Right kidney (tissue), 1 donor: ENCODE measurements around the gene TMEM235.
A peak's percentile ranks its signal among the peaks of the same experiment; 100 is the strongest.
"Not testable (repeated sequence)": the region's sequence is repeated elsewhere in the genome, so short reads cannot be mapped to it uniquely, and the experiment has no call there.

ENCODE experiments used
- DNase-seq: peaks from one replicate; pipeline ENCODE4 v3.0.0-alpha.2; 2016

The TMEM235 gene

GRCh38 chr17:78238823-78239488 is 7.5 kb downstream of the TMEM235 start:
- DNase-seq: no peak

GRCh38 chr17:78239489-78239931 is 8.1 kb downstream of the TMEM235 start:
- DNase-seq: no peak

GRCh38 chr17:78240012-78240655 is 8.7 kb downstream of the TMEM235 start:
- DNase-seq: no peak

GRCh38 chr17:78240839-78241238 is 9.4 kb downstream of the TMEM235 start:
- DNase-seq: no peak

GRCh38 chr17:78241277-78242023 is 10.0 kb downstream of the TMEM235 start:
- no peak for DNase-seq

DNA sequence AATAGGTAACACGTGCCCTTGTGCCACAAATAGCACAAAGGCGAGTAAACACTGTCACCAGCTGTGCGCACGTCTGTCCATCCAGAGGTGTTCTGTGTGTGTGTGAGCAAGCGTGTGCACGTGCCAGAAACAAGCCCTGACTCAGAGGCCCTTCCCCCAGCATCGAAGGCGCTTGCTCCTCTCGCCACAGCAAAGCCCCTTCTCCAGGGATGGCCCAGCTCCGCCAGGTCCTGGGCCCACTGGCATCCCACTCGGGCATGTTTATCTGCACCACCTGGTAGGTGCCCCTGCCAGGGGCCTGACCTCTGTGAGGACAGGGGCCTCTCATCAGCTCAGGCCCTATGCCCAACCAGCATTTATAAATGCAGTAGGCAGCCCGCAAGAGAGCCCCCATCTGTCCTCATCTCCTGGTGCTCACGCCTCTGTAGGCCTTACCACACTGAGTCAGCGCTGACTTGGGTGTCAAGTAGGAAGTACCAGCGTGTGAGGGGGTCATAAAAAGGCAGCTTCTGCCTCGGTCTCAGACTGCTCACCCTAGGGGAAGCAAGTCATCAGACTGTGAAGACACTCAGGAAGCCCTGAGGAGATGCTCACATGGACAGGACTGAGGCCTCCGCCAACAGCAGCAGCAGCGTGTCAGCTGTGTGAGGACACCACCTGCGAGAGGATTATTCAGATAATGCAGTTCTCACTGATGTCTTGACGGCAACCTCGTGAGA is 10.8 kb downstream of the TMEM235 start:
- no peak for DNase-seq

DNA sequence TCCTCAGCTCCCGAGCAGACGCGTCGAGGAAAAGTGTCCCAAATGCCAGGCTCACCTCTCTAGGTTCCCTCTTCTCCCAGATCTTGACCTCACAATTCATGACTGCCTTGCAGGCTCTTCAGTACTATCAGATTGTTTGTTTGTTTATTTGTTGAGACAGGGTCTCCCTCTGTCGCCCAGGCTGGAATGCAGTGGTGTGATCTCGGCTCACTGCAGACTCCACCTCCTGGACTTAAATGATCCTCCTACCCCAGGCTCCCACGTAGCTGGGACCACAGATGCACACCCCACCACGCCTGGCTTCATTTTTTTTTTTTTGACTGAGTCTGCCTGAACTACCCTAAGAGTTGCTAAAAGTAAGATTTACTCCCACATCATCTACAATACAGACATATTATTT is 15.9 kb downstream of the TMEM235 start:
- no peak for DNase-seq

DNA sequence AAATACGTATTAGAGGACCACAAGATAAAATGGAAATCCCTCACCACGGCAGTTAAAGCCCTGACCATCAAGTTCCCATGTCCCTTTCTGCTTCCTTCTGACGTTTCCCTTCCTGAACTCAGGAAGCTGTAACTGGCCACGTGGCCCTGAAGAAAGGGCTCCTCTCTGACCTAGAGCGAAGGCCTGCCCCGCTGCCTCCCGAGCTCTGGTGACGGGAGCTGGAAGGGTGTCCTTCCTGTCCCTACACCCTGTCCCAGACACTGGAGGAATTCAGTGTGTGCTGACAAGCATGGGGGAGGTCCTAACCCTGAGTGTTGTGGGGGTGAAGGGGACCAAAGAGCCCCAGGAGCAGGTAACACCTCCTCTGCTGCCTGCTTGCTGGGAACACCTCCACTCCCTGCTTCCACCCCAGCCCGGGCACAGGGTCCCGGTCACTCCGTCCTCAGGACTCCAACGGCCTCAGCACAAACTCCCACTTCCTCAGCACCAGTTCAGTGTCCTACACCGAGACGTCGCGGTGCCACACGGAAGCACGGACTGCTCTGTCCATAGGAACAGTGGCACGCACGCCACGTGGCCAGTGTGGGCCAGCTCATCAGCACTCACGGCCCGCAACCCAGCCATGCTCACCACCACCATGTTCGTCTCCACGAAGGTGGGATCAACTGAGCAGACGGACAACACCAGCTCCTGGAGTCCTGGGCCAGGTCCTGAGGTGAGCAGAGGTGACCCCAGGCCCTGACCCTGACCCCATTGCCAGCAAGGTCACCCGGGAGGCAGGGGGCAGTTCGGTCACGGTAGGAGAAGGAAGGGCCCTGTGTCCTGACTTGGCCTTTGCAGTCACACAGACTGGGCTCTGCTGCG is 16.9 kb downstream of the TMEM235 start:
- no peak for DNase-seq

DNA sequence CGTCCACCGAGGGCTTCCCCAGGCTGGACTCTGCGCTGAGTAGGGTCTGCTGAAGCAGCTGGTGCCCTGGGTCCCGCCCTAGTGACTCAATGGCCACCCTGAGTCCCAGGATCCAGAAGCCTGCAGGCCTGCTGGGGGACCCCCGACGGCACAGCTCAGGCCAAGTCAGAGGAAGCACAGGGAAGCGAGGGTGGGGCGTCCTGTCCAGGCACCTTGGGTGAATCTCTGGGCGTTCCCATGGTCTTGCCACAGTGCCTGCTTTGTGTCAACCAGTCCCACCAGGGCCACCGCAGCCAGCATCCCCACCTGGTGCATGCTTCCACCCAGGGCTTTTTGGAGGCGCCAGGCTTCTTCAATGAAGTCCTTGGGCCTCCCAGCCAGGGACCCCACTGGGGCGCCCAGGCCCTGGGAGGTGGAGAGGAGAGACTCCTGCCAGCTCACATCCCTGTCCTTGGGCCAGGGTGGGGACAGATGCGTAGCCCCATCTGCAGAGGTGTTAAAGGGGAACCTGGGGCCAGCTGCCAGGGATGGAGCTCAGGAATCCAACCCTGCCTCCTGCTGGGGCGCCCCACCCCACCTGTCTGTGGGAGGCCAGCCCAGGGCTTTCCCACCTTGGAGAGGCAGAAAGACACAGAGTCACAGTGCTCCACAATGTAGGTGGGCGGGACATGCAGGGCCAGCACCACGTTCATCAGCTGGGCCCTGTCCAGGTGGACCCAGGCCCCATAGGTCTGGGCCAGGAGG is 17.8 kb downstream of the TMEM235 start:
- no peak for DNase-seq

DNA sequence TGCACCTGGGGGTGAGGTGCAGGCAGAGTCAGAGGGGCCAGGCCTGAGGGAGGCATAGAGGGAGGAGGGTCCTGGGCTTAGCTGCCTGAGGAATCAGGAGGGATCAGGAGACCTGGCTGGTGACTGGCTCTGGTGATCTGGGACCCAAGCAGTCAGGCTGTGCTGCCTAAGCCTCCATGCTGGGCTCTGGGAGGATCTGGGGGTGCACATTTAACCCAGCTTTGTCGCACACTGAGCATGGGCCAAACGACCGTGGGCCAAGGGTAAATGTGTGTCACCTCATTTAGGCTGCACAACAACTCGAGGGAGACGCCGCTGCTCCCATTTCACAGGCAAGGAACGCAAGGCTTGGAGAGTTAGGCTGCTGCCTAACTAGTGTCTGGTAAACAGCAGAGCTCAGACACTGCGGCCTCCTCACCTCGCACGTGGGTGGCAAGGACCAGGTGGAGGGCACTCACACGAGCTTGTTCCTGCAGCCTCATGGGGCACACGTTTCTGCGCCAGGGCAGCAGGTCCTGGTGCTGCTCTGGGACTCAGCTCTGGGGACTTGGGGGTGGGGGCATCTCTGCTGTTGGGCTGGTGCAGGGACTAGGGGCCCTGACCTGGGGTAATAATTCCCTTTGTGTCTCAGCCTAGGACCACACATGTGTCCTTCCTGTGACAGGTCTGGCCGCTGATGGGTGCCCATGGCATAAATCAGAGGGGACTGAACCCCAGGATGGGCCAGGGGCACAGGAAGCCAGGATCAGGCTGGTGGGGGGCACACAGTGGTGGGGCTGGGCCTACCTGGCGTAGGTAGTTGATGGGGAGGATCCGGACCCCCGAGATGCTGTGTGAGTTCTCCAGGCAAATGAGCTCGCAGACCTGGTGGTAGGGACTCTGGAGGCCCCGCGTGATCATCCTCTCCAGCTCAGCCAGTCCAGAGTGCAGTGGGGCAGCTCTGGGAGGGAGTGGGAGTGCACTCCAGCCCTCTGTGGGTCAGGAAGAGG is 18.7 kb downstream of the TMEM235 start:
- no peak for DNase-seq

- DNase-seq: peak; percentile 83
Observed at GRCh38 chr17:78250891-78251772, 19.7 kb downstream of the TMEM235 start.

- DNase-seq: no peak
Observed at GRCh38 chr17:78251773-78252103, 20.3 kb downstream of the TMEM235 start.

DNA sequence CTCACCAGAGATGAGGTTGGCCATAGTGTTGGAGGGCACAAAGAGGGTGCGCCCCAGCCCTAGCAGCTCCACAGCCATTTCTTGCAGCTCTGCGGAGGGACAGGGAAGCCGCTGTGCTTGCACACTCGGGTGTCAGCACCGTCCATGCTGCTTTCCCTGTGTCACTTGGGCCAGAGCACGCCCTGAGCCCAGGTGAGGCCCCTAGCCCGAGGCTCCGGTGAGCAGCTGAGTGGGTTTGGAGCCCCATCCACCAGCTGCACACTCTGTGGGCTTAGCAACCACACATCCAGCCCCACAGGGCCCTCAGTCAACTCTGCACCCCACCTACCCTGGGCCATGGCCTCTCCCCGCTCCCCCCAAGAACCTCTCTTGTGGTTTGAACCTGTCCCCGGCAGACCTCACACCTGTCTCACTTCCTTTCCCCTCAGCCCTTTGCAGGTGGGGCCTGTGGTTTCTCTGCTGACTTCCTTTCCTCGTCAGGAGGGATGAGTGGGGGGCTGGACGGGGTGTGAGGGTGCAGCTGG is 20.7 kb downstream of the TMEM235 start:
- DNase-seq: no peak

- no peak for DNase-seq
Observed at GRCh38 chr17:78252701-78253635, 21.5 kb downstream of the TMEM235 start.

DNA sequence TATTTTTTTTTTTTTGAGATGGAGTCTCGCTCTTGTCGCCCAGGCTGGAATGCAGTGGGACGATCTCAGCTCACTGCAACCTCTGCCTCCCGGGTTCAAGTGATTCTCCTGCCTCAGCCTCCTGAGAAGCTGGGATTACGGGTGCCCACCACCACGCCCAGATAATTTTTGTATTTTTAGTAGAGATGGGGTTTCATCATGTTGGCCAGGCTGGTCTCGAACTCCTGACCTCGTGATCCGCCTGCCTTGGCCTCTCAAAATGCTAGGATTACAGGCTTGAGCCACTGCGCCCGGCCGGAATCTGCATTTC is 22.2 kb downstream of the TMEM235 start:
- not testable (repeated sequence) for DNase-seq

DNA sequence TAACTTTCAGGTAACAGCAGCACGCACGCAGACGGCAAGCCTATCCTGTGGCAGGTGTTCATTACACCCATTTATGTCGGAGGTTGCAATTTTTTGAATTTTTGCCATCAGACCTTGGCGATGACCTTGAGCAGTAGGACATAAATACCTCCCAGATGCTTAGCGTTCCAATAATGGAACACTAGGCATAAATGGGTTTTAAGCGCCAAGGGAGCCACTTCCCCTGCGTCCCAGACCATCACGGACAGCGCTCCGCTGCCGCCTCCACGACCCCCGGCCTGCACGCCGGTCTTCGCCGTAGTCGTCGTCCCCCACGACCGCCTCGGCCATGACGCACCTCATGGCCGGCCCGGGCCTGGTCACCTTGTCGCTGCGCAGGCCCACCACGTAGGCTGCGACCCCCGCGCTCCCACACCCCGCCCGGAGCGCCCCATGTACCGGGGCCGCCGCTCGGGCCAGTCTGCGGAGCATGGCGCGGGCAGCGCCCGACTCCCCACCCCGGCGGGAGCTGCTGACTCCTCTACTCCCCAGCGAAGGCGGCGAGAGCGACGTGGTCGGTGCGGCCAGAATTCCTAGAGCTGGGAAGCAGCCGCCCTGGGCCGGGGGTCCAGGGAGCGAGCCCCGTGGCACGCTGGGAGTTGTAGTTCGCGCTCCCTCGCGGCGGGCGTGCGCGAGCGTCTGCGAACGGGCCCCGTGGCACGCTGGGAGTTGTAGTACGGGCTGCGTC is 22.7 kb downstream of the TMEM235 start:
- DNase-seq: peak; percentile 91
